ENCODE results near the gene ARX.

Gene ARX

DNA sequence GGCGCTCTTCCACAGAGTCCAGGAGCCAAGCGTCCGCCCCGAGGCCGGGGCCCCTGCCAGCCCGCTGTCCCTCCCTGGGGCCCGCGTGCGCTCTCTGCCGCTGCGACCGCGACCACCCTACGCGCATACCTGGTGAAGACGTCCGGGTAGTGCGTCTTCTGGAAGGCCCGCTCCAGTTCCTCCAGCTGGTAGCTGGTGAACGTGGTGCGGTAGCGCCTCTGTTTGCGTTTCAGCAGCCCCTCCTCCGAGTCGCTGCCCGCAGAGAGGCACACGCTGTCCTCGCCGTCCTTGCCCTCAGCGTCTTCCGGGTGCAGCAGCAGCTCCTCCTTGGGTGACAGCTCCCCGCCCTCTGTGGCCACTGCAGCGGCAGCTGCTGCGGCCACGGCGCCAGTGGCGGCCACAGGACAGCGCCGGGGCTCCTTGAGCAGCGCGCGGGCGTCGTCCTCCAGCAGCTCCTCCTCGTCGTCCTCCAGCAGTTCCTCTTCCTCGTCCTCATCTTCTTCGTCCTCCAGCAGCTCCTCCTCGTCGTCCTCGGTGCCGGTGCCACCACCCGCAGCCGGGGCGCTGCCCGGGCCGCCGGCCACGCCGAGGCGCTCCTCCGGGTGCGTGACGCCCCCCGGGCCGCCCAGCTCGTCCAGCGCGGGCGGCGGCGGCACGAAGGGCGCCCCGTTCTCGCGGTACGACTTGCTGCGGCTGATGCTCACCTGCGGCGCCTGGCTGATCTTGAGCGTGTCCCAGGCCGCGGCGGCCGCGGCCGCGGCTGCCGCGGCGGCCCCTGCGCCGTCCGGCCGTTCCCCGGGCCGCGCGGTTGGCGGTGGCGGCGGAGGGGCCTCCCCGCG is 2.8 kb downstream of the ARX start:
- no peak overlapping the region for H2BK5ac ChIP-seq (ENCODE audit: low read length)
- no peak overlapping the region for H3K9ac ChIP-seq (ENCODE audit: low read depth, low read length, poor library complexity)
- no peaks in the 10 kb centered on the region for H3K36me3 ChIP-seq (replicated peaks in 1 of 2; ENCODE audit: control insufficient read depth in 2 of 2, insufficient read depth in 2 of 2, low read length in 2 of 2)
- H3K4ac ChIP-seq (ENCODE audit: low read length): no peak overlapping the region
- no peak overlapping the region for H3K27ac ChIP-seq (replicated peaks; ENCODE audit: low read length)
- H3K9me3 ChIP-seq (replicated peaks in 1 of 2; ENCODE audit: control insufficient read depth in 2 of 2, insufficient read depth in 1 of 2, low read depth in 1 of 2, low read length in 2 of 2): peaks cover 0 to 3% of the 10 kb centered on the region in 2 donors
- H3K4me1 ChIP-seq (ENCODE audit: control insufficient read depth in 2 of 2, insufficient read depth in 1 of 2, low read depth in 1 of 2, low read length in 2 of 2): peaks cover 0 to 2% of the 10 kb centered on the region in 2 donors
- no CpG with 5 or more reads among the region's 105 CpGs for WGBS, 2 donors (ENCODE audit: extremely low coverage in 2 of 2, insufficient read length in 2 of 2, insufficient replicate concordance in 1 of 2)
- peak overlapping the region; percentile 84 for H2BK12ac ChIP-seq (ENCODE audit: low read length)
- no peak overlapping the region for H3K23ac ChIP-seq (ENCODE audit: low read depth, low read length, poor library complexity)
- H3K4me3 ChIP-seq (ENCODE audit: low read length in 2 of 2): peak overlapping the region in 1 of 2 donors; percentile 73
- H2AFZ ChIP-seq (ENCODE audit: low read length): peak overlapping the region; percentile 79
- no peak overlapping the region for H2AK5ac ChIP-seq (ENCODE audit: low read depth, low read length)
- H4K91ac ChIP-seq (ENCODE audit: low read depth, low read length, poor library complexity): no peak overlapping the region
- peaks cover 18 to 96% (median 94%) of the 10 kb centered on the region in 3 experiments for H3K27me3 ChIP-seq (ENCODE audit: control insufficient read depth in 3 of 3, insufficient read depth in 3 of 3, low read depth in 1 of 3, low read length in 3 of 3)
- peak overlapping the region; percentile 49 for H2BK15ac ChIP-seq (ENCODE audit: low read length)
- H4K8ac ChIP-seq (ENCODE audit: low read depth, low read length): no peak overlapping the region
- H2BK120ac ChIP-seq (ENCODE audit: low read depth, low read length): no peak overlapping the region
- no peak for DNase-seq (ENCODE audit: low spot score)
- no peaks in the 10 kb centered on the region for H3K79me1 ChIP-seq (ENCODE audit: low read depth, low read length)
- no peak overlapping the region for H3K14ac ChIP-seq (ENCODE audit: low read length)
- H3K4me2 ChIP-seq (ENCODE audit: insufficient read depth, low read length, poor library complexity, severe bottlenecking): peak overlapping the region; percentile 49
- H3K18ac ChIP-seq (ENCODE audit: low read length): peak overlapping the region; percentile 80

DNA sequence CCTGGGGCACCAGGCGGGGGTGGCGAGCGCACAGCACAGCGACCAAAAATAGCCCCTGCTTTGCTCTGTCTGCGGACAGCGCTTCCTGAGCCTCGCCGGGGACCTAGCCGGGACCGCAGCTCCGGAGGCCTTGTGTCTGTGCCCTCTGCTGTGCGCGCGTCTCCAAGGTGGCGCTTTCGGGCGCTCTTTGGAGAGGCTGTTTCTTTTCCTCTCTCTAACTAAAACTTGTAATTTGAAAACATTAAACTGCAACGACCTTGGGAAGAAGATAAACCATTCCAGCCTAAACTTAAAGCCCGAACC is 3.4 kb downstream of the ARX start:
- no peak overlapping the region for H3K9ac ChIP-seq (ENCODE audit: low read depth, low read length, poor library complexity)
- peaks cover 20 to 96% (median 94%) of the 10 kb centered on the region in 3 experiments for H3K27me3 ChIP-seq (ENCODE audit: control insufficient read depth in 3 of 3, insufficient read depth in 3 of 3, low read depth in 1 of 3, low read length in 3 of 3)
- H4K91ac ChIP-seq (ENCODE audit: low read depth, low read length, poor library complexity): no peak overlapping the region
- H2BK120ac ChIP-seq (ENCODE audit: low read depth, low read length): no peak overlapping the region
- H4K8ac ChIP-seq (ENCODE audit: low read depth, low read length): no peak overlapping the region
- H2AFZ ChIP-seq (ENCODE audit: low read length): no peak overlapping the region
- H3K4me3 ChIP-seq (ENCODE audit: low read length in 2 of 2): no peak overlapping the region
- H3K27ac ChIP-seq (replicated peaks; ENCODE audit: low read length): no peak overlapping the region
- peaks cover 0 to 2% of the 10 kb centered on the region in 2 donors for H3K4me1 ChIP-seq (ENCODE audit: control insufficient read depth in 2 of 2, insufficient read depth in 1 of 2, low read depth in 1 of 2, low read length in 2 of 2)
- no peak overlapping the region for H3K23ac ChIP-seq (ENCODE audit: low read depth, low read length, poor library complexity)
- no peak overlapping the region for H2BK12ac ChIP-seq (ENCODE audit: low read length)
- no CpG with 5 or more reads among the region's 19 CpGs for WGBS, 2 donors (ENCODE audit: extremely low coverage in 2 of 2, insufficient read length in 2 of 2, insufficient replicate concordance in 1 of 2)
- H2BK15ac ChIP-seq (ENCODE audit: low read length): no peak overlapping the region
- H2AK5ac ChIP-seq (ENCODE audit: low read depth, low read length): no peak overlapping the region
- no peak overlapping the region for H2BK5ac ChIP-seq (ENCODE audit: low read length)
- no peak for DNase-seq (ENCODE audit: low spot score)
- peak overlapping the region; percentile 37 for H3K4me2 ChIP-seq (ENCODE audit: insufficient read depth, low read length, poor library complexity, severe bottlenecking)
- no peaks in the 10 kb centered on the region for H3K36me3 ChIP-seq (replicated peaks in 1 of 2; ENCODE audit: control insufficient read depth in 2 of 2, insufficient read depth in 2 of 2, low read length in 2 of 2)
- no peaks in the 10 kb centered on the region for H3K79me1 ChIP-seq (ENCODE audit: low read depth, low read length)
- H3K9me3 ChIP-seq (replicated peaks in 1 of 2; ENCODE audit: control insufficient read depth in 2 of 2, insufficient read depth in 1 of 2, low read depth in 1 of 2, low read length in 2 of 2): peaks cover 0 to 3% of the 10 kb centered on the region in 2 donors
- H3K18ac ChIP-seq (ENCODE audit: low read length): no peak overlapping the region
- no peak overlapping the region for H3K4ac ChIP-seq (ENCODE audit: low read length)
- no peak overlapping the region for H3K14ac ChIP-seq (ENCODE audit: low read length)

DNA sequence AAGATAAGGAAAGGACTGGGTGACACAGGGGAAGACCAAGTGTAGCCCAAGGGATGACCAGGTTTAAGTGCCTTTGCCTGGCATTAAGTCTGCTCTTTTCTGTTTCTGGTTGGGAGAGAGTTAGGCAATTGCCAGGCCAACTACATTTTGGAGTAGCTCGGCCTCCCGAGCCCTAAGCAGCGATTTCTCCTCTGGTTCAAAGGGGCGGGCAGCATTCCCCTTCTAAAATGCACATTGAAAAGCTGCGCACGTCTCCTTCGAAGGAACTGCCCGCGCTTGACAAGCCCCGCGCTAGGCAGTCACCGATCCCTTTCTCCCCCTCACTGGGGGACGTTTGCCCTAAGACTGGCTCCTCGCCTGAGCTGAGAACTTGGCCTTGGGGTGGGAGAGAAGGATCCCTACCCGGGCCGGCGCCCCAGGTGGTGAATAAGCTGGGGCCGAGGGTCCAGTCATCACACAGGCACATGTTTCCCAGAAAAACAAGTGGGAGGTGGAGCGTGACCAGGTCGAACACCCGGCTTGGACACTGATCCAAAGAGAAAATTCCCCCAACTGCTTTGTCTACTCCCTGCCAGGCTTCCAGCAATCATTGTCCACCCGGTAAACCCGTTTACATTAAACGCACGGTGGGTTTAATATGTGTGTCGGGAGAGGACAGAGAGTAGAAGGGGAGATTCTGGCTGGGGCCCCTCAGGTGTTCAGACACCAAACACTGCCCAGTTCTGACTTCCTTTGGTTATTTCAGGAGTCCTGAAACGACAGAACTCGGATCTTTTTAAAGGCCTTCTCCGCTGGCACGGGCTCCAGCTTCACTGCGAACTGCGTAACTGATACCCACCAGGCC is 4.0 kb downstream of the ARX start:
- Histone ChIP-seq H3K18ac (ENCODE audit: low read length) (no peak overlapping the region), H3K36me3 (replicated peaks in 1 of 2; ENCODE audit: control insufficient read depth in 2 of 2, insufficient read depth in 2 of 2, low read length in 2 of 2) (no peaks in the 10 kb centered on the region), H3K4me3 (ENCODE audit: low read length in 2 of 2) (no peak overlapping the region), H3K9me3 (replicated peaks in 1 of 2; ENCODE audit: control insufficient read depth in 2 of 2, insufficient read depth in 1 of 2, low read depth in 1 of 2, low read length in 2 of 2) (peaks cover 0 to 3% of the 10 kb centered on the region in 2 donors), H2BK12ac (ENCODE audit: low read length) (no peak overlapping the region), H2BK5ac (ENCODE audit: low read length) (no peak overlapping the region), H2AFZ (ENCODE audit: low read length) (peak overlapping the region; percentile 63), H2BK15ac (ENCODE audit: low read length) (no peak overlapping the region), H2BK120ac (ENCODE audit: low read depth, low read length) (no peak overlapping the region), H3K14ac (ENCODE audit: low read length) (no peak overlapping the region), H3K79me1 (ENCODE audit: low read depth, low read length) (no peaks in the 10 kb centered on the region), H3K27me3 (ENCODE audit: control insufficient read depth in 3 of 3, insufficient read depth in 3 of 3, low read depth in 1 of 3, low read length in 3 of 3) (peaks cover 22 to 96% (median 93%) of the 10 kb centered on the region in 3 experiments), H3K9ac (ENCODE audit: low read depth, low read length, poor library complexity) (no peak overlapping the region), H3K4ac (ENCODE audit: low read length) (no peak overlapping the region), H3K4me2 (ENCODE audit: insufficient read depth, low read length, poor library complexity, severe bottlenecking) (no peak overlapping the region), H2AK5ac (ENCODE audit: low read depth, low read length) (no peak overlapping the region), H4K8ac (ENCODE audit: low read depth, low read length) (no peak overlapping the region), H3K27ac (replicated peaks; ENCODE audit: low read length) (no peak overlapping the region), H3K4me1 (ENCODE audit: control insufficient read depth in 2 of 2, insufficient read depth in 1 of 2, low read depth in 1 of 2, low read length in 2 of 2) (peaks cover 0 to 2% of the 10 kb centered on the region in 2 donors), H4K91ac (ENCODE audit: low read depth, low read length, poor library complexity) (no peak overlapping the region), H3K23ac (ENCODE audit: low read depth, low read length, poor library complexity) (no peak overlapping the region)
- no peak for DNase-seq (ENCODE audit: low spot score)
- WGBS, 2 donors (ENCODE audit: extremely low coverage in 2 of 2, insufficient read length in 2 of 2, insufficient replicate concordance in 1 of 2): no CpG with 5 or more reads among the region's 32 CpGs

Measured in neuronal stem cell (in vitro differentiated cells).